AG09319 (cell line): ENCODE data around the gene TBC1D5.

Source experiments
- DNase-seq: peaks from one replicate; pipeline ENCODE4 v3.0.0-alpha.2; 2010; ENCODE audit warnings: low read depth; ENCODE audit errors: extremely low read depth
- CTCF ChIP-seq: IDR thresholded peaks from 2 replicates; pipeline ENCODE4 v1.5.1; 2011; ENCODE audit warnings: low read depth, mild to moderate bottlenecking, inconsistent platforms, low read length, moderate library complexity

TBC1D5 gene

DNA sequence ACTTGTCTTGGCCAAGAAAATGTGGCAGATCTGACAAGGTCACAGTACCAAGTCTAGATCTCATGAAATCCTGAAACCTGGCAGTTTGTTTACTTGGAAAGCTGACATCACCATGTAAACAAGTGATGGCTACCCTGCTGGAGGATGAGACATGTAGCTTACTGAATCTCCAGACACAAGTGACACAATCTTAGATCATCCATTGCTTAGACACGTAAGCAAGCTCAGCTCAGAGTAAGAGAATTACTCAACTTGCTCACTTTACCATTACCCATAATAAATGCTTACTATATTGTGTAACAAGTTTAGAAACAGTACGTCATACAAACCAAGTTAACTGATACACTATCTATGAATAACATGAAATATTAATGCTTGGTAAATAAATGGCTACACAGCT lies 263.8 kb downstream of the TBC1D5 start:
- DNase-seq: peak; percentile 12
- TF ChIP-seq CTCF: no peak

GRCh38 chr3:17473761-17474160 lies 268.7 kb downstream of the TBC1D5 start:
- peak; percentile 35 for TF ChIP-seq CTCF
- DNase-seq: no peak

GRCh38 chr3:17469954-17470353 lies 272.5 kb downstream of the TBC1D5 start:
- no peak for DNase-seq

GRCh38 chr3:17469520-17469919 lies 272.9 kb downstream of the TBC1D5 start:
- TF ChIP-seq CTCF: no peak
- DNase-seq: no peak

More at GRCh38 chr3:17469954-17470353, 272.5 kb downstream of the TBC1D5 start:
- TF ChIP-seq CTCF: no peak

DNA sequence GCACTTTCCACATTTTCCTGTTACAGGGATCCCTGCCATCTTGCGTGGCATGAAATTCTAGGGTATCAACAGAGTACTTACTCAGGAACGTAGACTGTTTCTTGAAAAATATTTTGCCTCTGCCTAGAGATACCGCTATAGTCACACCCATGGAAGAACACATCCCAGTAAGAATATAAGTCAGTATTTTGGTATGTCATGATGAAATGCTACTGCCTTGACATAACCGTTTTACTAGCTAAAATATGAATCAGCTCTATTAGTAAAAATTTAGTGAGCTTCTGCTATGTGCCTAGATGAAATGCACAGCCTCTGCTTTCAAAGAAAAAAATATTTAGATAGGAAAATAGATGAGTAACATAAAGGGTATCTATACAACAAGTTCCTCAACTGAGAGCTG lies 276.4 kb downstream of the TBC1D5 start:
- no peak for TF ChIP-seq CTCF

DNA sequence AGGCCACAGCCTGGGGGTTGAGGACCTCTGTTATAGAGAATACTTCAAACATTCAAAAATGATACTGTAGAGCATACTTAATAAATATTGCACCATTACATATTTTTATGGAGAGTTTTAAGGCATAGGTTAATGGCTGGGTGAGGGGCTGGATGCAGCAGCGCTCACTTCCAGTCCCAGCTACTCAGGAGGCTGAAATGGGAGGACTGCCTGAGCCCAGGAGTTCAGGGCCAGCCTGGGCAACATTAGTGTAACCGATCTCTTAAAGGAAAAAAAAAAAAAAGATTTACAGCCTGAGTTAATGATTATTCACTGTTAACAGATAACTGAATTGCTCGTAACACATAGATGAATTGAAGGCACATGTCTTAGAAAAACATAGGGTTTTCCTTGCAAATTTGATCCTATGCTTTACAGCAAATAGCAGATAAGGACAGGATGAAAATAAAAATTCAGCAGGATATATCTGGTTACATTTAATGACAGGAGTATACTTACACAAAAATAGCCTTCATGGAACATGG lies 282.9 kb downstream of the TBC1D5 start:
- DNase-seq: no peak
- no peak for TF ChIP-seq CTCF

More for the DNA sequence above, 276.4 kb downstream of the TBC1D5 start:
- no peak for DNase-seq

GRCh38 chr3:17456650-17457049 lies 285.8 kb downstream of the TBC1D5 start:
- DNase-seq: no peak
- no peak for TF ChIP-seq CTCF
